GM10266 (cell line): Measurements from ENCODE around the gene STAT6.
A peak's percentile ranks its signal among the peaks of the same experiment; 100 is the strongest.

ENCODE experiments used
- DNase-seq: peaks from one replicate; pipeline ENCODE4 v3.0.0; 2012; ENCODE audit errors: extremely low spot score
- TF ChIP-seq, protein P1 (sequence below): IDR thresholded peaks from 2 replicates; pipeline ENCODE4 v1.5.1; 2012; ENCODE audit warnings: mild to moderate bottlenecking, low read depth; ENCODE audit not compliant: control insufficient read depth, insufficient read depth; ENCODE audit errors: missing control alignments

The STAT6 gene

DNA sequence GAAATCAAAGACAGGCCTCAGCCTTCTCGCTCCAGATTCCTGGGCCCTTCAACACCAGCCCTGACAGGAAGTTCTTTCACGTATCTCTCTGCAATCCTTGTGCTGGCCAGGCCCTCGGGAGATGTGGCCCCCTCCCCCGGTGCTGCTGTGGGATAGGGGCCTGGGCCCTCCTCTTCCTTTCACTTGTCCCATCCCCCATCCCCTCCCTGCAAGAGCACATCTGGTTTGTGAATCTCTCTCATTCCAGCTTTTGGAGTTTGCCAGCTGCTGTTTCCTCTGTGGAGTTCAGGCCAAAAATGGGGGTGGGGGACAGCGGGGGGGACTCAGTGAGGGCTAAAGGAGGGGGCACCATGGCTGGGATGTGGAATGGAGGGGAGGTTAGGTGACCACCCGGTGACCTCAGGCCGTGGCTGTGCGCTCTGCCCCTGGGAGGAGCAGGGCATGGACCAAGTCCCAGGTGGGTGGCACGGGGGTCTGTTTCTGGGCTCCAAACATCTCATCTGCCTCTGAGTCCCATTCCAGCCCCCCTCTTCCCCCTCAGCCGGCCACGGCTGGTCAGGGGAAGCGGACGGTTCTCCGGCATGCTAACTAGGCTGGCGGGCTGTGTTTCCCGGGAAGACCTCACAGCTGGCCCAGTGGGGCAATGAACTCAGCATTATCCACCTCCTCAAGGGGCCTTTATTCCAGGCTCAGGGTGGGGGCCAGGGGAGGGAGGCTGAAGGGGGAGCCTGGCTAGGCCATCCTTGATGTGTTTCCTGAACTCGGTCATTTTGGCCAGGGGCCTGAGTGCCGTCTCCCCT is 24.6 kb upstream of the STAT6 start:
- DNase-seq, result no peak
- TF ChIP-seq, protein P1, sequence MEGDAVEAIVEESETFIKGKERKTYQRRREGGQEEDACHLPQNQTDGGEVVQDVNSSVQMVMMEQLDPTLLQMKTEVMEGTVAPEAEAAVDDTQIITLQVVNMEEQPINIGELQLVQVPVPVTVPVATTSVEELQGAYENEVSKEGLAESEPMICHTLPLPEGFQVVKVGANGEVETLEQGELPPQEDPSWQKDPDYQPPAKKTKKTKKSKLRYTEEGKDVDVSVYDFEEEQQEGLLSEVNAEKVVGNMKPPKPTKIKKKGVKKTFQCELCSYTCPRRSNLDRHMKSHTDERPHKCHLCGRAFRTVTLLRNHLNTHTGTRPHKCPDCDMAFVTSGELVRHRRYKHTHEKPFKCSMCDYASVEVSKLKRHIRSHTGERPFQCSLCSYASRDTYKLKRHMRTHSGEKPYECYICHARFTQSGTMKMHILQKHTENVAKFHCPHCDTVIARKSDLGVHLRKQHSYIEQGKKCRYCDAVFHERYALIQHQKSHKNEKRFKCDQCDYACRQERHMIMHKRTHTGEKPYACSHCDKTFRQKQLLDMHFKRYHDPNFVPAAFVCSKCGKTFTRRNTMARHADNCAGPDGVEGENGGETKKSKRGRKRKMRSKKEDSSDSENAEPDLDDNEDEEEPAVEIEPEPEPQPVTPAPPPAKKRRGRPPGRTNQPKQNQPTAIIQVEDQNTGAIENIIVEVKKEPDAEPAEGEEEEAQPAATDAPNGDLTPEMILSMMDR, result no peak

DNA sequence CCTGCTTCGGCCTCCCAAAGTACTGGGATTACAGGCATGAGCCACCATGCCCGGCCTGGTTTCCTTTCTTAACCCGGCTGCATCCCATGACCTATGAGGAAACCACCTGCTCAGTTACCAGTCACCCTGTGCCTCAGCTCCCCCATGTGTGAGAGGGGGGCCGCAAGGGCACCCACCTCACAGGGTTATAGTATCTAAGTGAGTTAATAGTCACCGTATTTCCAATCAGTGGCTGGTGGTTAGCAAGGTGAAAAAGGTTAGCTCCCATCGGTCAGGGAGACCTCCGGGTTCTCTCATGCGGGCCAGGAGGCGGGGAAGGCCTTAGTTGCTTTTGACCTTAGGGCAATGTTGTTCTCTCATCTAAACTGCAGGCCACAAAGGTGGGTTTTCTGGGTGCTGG is 23.8 kb upstream of the STAT6 start:
- DNase-seq, result no peak
- TF ChIP-seq, protein P1, result no peak

DNA sequence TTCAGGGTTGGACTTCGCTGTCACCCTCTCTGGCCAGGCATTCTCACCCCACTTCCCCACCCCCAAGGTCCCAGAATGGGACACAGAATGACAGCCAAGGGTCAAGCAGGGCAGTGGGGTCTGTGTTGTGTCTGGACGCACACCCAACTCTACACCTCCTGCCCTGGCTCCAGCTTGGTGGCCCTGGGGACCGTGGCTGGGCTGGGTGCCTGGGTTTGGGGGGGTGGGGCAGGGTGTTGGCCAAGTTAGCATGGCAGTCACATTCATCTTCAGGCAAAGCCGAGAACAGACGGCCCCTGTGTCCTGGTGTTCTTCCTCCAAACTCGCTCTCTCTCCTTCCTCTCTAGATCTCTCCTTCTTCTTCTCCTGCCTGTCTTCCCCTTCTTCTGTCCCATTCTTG is 22.8 kb upstream of the STAT6 start:
- DNase-seq, result no peak
- TF ChIP-seq, protein P1, result no peak

DNA sequence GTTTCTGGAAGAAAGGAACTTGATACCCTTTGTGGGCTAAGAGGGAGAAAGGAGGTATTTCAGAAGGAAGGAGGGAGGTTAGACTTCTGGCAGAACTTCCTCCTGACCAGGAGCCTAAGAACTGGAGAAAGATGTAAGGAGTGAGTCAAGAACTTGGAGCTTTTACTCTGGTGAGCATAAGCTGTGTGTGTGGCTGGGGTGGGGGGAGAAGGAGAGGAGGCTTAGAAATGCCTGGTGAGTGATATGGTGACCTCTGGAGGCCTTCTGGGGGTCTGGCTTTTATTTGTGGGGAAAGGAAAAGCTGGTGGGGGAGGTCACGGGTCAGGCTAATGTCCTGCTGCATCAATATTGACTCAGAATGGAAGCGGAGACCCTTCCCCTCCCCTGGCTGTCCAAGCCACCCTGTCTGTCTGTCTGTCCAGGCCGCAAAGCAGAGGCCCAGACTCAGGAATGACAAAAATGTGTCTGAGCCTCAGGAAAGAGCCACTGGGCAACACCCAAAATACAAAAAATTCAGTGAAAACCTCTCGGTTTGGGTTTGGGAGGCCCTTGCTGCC is 21.9 kb upstream of the STAT6 start:
- no peak for DNase-seq
- TF ChIP-seq, protein P1, result no peak

DNA sequence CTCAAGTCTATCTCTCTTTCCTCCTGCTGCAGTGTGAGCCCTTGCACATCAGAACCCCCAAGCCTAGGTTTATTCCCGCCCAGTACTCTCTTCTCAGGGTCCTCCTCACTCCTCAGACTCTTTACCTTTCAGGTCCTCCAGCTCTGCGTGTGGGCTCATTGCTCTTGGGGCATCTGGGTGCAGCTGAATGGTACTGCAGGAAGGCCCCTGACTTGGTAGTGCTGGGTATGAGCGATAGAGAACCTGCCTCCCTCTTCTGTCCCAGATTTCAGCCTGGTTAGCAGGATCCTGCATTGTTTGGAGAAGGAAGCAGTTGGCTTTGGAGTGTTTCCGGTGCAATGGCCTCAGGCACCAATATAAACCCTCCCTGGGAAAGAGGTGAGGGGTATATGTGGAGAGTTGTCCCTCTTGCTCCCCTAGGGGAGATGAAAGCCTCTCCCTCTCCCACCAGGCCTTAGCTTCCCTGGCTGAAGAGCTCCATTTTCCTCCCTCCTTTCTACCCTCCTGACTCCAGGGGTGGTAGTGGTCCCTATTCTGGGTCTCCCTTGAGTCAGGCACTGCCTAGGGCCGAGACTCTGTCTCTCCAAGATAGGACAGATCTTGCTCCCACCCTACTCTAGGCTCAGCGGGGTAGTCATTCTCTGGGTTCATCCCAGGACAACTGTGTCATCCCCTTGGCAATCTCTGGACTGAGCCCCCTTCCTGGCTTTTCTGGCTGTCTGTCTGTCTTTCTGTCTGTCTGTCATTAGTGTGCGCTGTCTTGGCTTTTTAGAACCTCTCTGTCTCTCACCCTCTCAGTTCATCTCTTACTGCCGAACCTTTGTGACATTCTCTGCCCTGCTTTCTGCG is 21.0 kb upstream of the STAT6 start:
- TF ChIP-seq, protein P1, result no peak
- no peak for DNase-seq

DNA sequence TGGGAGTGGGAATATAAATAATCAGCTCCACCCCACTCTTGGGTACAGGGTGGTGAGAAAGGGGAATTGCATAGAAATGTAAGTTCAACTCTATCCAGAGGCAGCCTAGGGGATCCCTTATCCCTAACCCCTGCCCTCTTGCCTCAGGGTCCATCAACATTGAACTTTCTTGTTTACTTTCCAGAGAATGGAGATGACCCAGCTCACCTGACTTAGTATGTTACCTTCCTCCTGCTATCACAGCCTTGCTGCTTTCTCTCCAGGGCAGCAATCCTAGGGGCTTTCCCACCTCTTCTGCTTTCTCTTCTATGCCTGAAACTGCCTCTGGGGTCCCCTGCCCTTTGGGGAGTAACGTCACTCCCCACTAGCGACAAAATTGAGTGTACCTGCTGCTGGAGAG is 19.8 kb upstream of the STAT6 start:
- TF ChIP-seq, protein P1, result no peak
- peak; percentile 50 for DNase-seq
